OCI-LY1 (cell line): ENCODE results near the gene EIF2S2.

Experiments
- H2AFZ ChIP-seq: fragments of 200-600 bp; sonication (generic), shearing (Covaris generic); 2 replicates; pipeline ENCODE4 v1.6.0; 2014; ENCODE audit warnings: antibody characterized with exemption, mild to moderate bottlenecking, low read length
- H3F3A ChIP-seq: fragments of 200-600 bp; sonication (generic), shearing (Covaris generic); 2 replicates; pipeline ENCODE4 v1.6.0; 2014; ENCODE audit warnings: mild to moderate bottlenecking, antibody characterized with exemption, low read length, moderate library complexity; ENCODE audit not compliant: insufficient read depth
- H3K27ac ChIP-seq: fragments of 200-600 bp; sonication (generic); 2 replicates; pipeline ENCODE4 v1.5.1; 2014; ENCODE audit warnings: low read length, mixed run types, mild to moderate bottlenecking, low read depth; ENCODE audit not compliant: poor library complexity, severe bottlenecking
- H3K27me3 ChIP-seq: fragments of 200-600 bp; sonication (generic); 2 replicates; pipeline ENCODE4 v1.6.0; 2014; ENCODE audit warnings: antibody characterized with exemption, mild to moderate bottlenecking, low read length, moderate library complexity; ENCODE audit not compliant: insufficient read depth
- H3K36me3 ChIP-seq: fragments of 200-600 bp; sonication (generic); 2 replicates; pipeline ENCODE4 v1.6.1; 2014; ENCODE audit warnings: mild to moderate bottlenecking, antibody characterized with exemption, low read length, moderate library complexity, mixed read lengths; ENCODE audit not compliant: insufficient read depth
- H3K4me1 ChIP-seq: fragments of 200-600 bp; sonication (generic); 2 replicates; pipeline ENCODE4 v1.5.1; 2014; ENCODE audit warnings: mild to moderate bottlenecking, low read length, moderate library complexity; ENCODE audit not compliant: insufficient read depth, severe bottlenecking
- H3K4me2 ChIP-seq: fragments of 200-600 bp; sonication (generic), shearing (Covaris generic); 2 replicates; pipeline ENCODE4 v1.6.1; 2014; ENCODE audit warnings: low read length
- H3K4me3 ChIP-seq: fragments of 200-600 bp; sonication (generic); 2 replicates; pipeline ENCODE4 v1.5.1; 2014; ENCODE audit warnings: low read length, low read depth, mild to moderate bottlenecking, mixed read lengths; ENCODE audit not compliant: poor library complexity, severe bottlenecking
- H3K79me2 ChIP-seq: fragments of 200-600 bp; shearing (Covaris generic); 2 replicates; pipeline ENCODE4 v1.6.1; 2016; ENCODE audit warnings: mixed run types, low read length, mixed read lengths; ENCODE audit not compliant: insufficient read depth
- H3K9ac ChIP-seq: fragments of 200-600 bp; sonication (generic), shearing (Covaris generic); 2 replicates; pipeline ENCODE4 v1.6.1; 2014; ENCODE audit warnings: mild to moderate bottlenecking, low read length, mixed read lengths
- H3K9me2 ChIP-seq: fragments of 200-600 bp; sonication (generic), shearing (Covaris generic); 2 replicates; pipeline ENCODE4 v1.6.1; 2014; ENCODE audit warnings: low read depth, mild to moderate bottlenecking, low read length, mixed read lengths
- H3K9me3 ChIP-seq: fragments of 200-600 bp; shearing (Covaris generic); 2 replicates; pipeline ENCODE4 v1.6.1; 2014; ENCODE audit warnings: low read length, mixed read lengths
- H4K20me1 ChIP-seq: fragments of 200-600 bp; sonication (generic), shearing (Covaris generic); 2 replicates; pipeline ENCODE4 v1.6.0; 2016; ENCODE audit warnings: mild to moderate bottlenecking, low read length; ENCODE audit not compliant: insufficient read depth
- CTCF ChIP-seq: fragments of 200-600 bp; sonication (generic), shearing (Covaris generic); IDR thresholded peaks from 2 replicates; pipeline ENCODE4 v1.5.1; 2017; ENCODE audit warnings: mild to moderate bottlenecking, antibody characterized with exemption, low read length, moderate library complexity, mixed read lengths
- EZH2 ChIP-seq: fragments of 200-600 bp; sonication (generic), shearing (Covaris generic); IDR thresholded peaks from 2 replicates; pipeline ENCODE4 v1.8.0; 2017; ENCODE audit warnings: borderline replicate concordance, mixed run types, mild to moderate bottlenecking, antibody characterized with exemption, low read length, moderate library complexity, mixed read lengths

Gene EIF2S2

GRCh38 chr20:34074101-34074760 is 37.8 kb downstream of the EIF2S2 start:
- no peak overlapping the region for H3K4me2 ChIP-seq
- H4K20me1 ChIP-seq: no peaks in the 10 kb centered on the region
- no peak overlapping the region for H3K27ac ChIP-seq
- H3K4me3 ChIP-seq: no peak overlapping the region
- peaks cover 64% of the 10 kb centered on the region for H3K36me3 ChIP-seq
- H3K9me2 ChIP-seq: no peaks in the 10 kb centered on the region
- H3F3A ChIP-seq: no peaks in the 10 kb centered on the region
- H3K9me3 ChIP-seq: no peaks in the 10 kb centered on the region
- no peak overlapping the region for H2AFZ ChIP-seq
- TF ChIP-seq CTCF: no peak
- TF ChIP-seq EZH2: no peak
- H3K4me1 ChIP-seq: no peaks in the 10 kb centered on the region
- no peak overlapping the region for H3K9ac ChIP-seq
- no peaks in the 10 kb centered on the region for H3K79me2 ChIP-seq
- H3K27me3 ChIP-seq: no peaks in the 10 kb centered on the region

GRCh38 chr20:34072778-34073177 is 39.3 kb downstream of the EIF2S2 start:
- H3K27me3 ChIP-seq: no peaks in the 10 kb centered on the region
- peaks cover 56% of the 10 kb centered on the region for H3K36me3 ChIP-seq
- H3K9me2 ChIP-seq: no peaks in the 10 kb centered on the region
- H3K27ac ChIP-seq: no peak overlapping the region
- no peaks in the 10 kb centered on the region for H3F3A ChIP-seq
- no peak overlapping the region for H3K4me3 ChIP-seq
- H3K79me2 ChIP-seq: no peaks in the 10 kb centered on the region
- no peak overlapping the region for H3K9ac ChIP-seq
- H4K20me1 ChIP-seq: no peaks in the 10 kb centered on the region
- H3K9me3 ChIP-seq: no peaks in the 10 kb centered on the region
- H3K4me1 ChIP-seq: no peaks in the 10 kb centered on the region
- H3K4me2 ChIP-seq: no peak overlapping the region
- TF ChIP-seq CTCF (no peak), EZH2 (no peak)
- no peak overlapping the region for H2AFZ ChIP-seq

- H3K4me1 ChIP-seq: no peaks in the 10 kb centered on the region
- no peak overlapping the region for H3K9ac ChIP-seq
- TF ChIP-seq EZH2 (no peak), CTCF (no peak)
- no peaks in the 10 kb centered on the region for H3K9me2 ChIP-seq
- H3K27me3 ChIP-seq: no peaks in the 10 kb centered on the region
- H3K27ac ChIP-seq: no peak overlapping the region
- H3K9me3 ChIP-seq: no peaks in the 10 kb centered on the region
- no peaks in the 10 kb centered on the region for H3F3A ChIP-seq
- H2AFZ ChIP-seq: no peak overlapping the region
- H3K36me3 ChIP-seq: peaks cover 49% of the 10 kb centered on the region
- no peaks in the 10 kb centered on the region for H3K79me2 ChIP-seq
- H3K4me2 ChIP-seq: no peak overlapping the region
- no peak overlapping the region for H3K4me3 ChIP-seq
- no peaks in the 10 kb centered on the region for H4K20me1 ChIP-seq
These were observed 40.0 kb downstream of the EIF2S2 start for GRCh38 chr20:34072076-34072475.
